NCI-H526 treated with DMSO at 0.1 percent for 48 hours (cell line): ENCODE data around the gene MAMDC2.
"Not testable (repeated sequence)": the region's sequence is repeated elsewhere in the genome, so short reads cannot be mapped to it uniquely, and the experiment has no call there.

ENCODE experiments used
- DNase-seq: peaks from one replicate; lab custom pipeline; 2025; lab: John Stamatoyannopoulos, UW

The MAMDC2 gene

GRCh38 chr9:70038171-70038621 is 5.5 kb upstream of the MAMDC2 start:
- DNase-seq = not testable (repeated sequence)

- DNase-seq = no peak
Observed at GRCh38 chr9:70040376-70040903, 3.2 kb upstream of the MAMDC2 start.

DNA sequence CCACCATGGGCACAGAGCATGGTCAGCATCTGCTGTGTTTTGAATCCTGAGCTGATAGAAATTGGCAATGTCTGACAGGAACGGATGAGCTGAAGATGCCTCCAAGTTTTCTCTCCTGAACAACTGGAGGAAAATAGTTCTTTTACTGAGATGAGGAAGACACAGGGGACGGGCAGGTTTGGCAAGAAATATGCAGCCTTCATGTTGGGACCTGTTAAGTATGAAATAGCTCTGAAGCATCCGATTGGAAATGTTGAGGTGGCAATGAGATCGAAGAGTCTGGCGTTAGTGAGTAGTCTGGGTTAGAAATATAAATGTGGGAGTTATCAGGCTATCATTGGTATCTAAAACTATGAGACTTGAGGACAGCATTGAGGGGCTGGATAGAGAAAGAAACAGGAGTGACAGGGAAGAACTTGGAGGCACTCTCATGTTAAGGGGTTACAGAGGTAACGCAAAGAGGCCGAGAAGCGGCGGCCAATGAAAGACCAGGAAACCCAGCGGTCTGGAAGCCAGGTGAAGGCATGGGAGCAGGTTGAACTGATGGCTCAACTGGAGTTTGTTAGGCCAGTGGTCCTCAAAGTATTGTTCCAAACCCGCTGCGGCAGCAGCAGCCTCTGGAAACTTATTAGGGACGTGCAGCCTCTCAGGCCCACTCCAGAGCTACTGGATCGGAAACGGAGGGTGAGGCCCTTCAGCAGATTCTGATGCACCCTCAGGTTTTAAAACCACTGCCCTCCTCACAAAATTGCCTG is 1.0 kb upstream of the MAMDC2 start:
- no peak for DNase-seq

- no peak for DNase-seq
Observed at GRCh38 chr9:70043285-70043684, 363 bp upstream of the MAMDC2 start.

- no peak for DNase-seq
Observed at GRCh38 chr9:70044490-70045307, 1.1 kb downstream of the MAMDC2 start.

GRCh38 chr9:70045452-70045851 is 1.8 kb downstream of the MAMDC2 start:
- no peak for DNase-seq

GRCh38 chr9:70046274-70047070 is 2.8 kb downstream of the MAMDC2 start:
- no peak for DNase-seq

DNA sequence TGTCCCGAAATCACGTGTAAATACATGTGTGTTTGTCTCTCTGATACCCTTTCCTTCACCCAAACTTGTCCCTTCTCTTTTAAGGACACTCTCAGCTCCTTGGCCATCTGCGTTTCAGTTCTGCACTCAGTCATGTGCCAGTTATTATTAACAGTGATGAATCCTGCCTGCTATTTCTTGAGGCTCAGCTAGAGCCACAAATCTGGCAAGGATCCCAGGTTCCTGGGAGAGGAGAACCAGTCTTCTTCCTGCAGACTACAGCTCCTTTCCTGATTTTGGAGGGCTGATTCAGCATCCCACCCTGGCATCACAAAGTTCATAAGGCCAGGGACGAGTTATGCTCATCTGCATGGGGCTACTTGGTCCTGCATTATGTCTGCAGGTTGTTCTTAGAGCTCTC is 5.6 kb downstream of the MAMDC2 start:
- DNase-seq = no peak

- no peak for DNase-seq
Observed at GRCh38 chr9:70049672-70050271, 6.1 kb downstream of the MAMDC2 start.

DNA sequence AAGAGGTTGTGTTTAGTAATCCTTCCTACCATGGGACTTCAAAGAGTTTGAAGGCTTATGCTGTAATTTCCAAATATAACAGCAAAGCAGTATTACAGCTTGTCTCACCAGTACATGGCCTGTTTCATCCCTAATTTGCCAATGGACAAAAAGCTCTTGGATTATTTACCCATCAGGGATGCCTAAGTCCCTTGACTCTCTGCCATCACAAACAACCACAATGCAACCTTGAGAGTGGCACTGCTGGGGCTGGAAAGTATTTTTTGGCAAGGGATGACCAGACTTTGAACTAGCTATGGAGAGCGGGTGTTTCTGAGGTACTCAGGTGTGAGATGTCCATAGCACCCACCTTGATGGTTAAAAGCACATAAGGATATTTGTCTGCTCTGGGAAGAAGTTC is 9.1 kb downstream of the MAMDC2 start:
- DNase-seq = no peak

GRCh38 chr9:70053864-70054263 is 10.2 kb downstream of the MAMDC2 start:
- no peak for DNase-seq

DNA sequence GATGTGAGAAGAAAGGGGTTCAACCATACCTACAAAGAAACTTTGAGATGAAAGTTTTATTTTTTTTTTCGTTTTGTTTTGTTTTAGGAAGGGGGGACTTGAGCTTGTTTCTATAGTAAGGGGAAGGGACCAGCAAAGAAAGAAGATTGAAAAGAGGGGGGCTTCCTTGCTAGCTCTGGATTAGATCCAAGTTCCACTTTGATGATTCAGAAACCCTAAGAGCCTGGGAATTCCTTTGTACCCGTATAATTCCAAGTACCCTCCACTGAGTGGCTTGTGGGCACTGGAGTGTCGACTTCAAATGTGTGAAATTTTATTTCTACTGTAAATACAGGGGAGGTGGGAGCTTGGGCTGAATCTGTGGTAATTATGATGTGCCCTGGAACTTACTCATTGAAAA is 10.9 kb downstream of the MAMDC2 start:
- no peak for DNase-seq

DNA sequence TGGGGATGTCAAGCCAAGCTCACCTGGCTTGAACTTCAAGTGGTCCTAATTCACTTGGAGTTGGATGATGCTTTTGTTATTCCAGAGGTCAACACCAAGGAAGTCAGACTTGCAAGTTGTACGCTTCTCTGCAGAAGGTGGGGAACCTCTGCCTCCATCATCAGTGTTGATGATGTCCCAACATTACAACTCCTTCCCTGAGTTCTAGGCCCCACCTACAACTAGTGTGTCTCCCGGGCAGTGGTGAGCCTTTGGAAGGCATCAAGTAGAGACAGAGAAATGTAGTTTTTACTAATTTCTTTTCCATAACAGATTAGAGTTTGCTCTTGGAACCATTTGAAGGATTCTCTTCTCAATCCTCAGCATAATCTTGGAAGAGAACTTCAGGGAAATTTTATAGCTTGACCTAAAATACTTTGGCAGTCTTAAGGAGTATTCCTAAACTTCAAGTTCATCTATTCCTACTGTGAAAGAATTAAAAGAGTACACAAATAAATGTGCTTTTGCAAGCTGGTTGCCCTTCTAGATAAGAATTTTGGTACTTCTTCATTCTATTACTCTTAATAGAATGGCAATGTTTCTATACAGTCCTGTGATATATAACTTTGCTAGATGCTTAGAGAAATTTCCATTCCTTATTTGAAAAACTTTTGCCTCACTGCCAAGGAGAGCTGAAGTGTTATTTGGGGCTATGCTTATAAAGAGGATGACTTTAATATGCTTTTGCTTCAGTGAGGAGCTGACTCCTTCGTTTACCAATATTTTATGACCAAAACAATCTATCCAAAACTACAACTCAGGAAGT is 12.0 kb downstream of the MAMDC2 start:
- DNase-seq = no peak

DNA sequence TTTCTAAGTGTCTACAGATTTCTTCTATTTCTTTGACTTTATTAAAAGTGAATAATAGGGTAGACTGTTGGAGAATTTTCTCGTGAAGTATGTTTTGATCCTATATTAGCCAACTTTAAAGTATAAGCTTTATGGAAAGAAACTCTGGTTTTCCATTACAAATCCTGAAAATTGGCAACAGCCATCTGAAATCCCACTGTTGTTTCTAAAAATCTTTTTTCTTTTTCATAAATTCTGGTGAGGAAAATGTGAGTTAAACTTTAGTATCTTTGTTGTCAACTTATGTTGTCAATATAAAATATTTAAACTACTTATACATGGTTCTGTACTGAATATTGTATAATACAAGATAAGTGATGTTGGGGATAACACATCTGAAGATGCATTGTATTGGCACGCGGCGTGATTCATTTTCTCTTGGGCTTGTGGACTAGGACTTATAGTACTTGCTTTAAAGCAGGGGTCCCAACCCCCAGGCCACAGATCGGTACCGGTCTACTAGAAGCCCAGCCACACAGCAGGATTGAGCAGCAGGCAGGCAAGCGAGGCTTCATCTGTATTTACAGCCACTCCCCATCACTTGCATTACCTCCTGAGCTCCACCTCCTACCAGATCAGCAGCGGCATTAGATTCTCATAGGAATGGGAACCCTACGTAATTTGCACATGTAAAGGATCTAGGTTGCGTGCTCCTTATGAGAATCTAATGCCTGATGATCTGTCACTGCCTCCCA is 12.7 kb downstream of the MAMDC2 start:
- DNase-seq = no peak

DNA sequence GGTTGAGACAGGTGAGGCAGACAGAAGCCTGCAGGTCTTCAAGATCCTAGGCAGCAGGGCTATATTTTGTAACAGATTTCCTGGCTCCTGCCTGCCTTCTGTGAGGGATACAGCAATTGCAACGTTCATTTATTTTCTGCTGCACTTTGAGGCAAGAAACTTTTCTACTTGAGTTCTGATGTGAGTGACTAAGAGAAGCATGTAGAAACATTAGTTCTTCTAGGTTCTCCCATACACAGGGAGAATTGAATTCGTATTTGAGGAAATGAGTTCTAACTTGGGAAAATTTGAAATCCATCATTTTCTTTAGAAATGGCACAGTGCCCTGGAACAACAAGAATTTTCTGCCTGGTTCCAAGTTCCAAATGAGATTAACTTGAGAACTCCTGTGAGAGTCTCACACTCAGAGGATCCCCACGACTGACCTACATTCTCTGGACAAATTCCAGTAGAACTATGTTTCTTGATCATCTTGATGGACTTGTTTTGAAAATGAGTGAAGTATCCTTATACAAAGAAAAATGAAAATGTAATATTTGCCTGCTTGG is 15.0 kb downstream of the MAMDC2 start:
- DNase-seq = no peak

DNA sequence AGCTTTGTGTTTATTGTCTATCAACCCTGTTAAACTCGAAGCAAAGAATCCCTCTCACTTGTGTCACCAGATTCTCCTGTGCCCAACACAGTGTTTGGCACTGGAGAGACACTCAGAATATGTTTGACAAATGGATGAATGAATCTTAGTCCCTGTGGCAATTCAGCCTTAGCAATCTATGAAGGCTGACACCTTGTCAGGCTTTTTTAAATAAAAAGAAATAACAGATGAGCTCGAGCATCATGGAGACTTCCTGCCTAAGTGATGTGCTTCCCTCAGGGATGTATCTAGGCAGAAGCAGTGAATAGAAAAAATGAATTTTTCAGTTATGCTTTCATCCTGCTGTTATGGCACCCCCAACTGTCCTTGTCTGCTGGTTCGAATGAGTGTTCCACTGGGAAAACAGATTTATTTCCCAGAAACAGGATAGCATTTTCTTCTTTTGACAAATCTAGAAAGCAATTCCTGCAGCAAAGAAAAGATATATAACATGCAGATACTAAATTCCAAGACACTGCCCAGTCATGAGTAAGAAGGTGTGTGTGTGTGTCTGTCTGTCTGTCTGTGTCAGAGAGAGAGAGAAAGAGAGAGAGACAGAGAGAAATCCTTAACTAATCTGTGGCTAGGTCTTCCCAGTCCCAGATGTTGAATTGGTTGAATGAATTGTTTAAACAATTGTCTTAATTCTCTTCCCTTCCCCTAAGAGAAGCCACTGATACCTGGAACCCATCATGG is 16.7 kb downstream of the MAMDC2 start:
- DNase-seq = no peak

DNA sequence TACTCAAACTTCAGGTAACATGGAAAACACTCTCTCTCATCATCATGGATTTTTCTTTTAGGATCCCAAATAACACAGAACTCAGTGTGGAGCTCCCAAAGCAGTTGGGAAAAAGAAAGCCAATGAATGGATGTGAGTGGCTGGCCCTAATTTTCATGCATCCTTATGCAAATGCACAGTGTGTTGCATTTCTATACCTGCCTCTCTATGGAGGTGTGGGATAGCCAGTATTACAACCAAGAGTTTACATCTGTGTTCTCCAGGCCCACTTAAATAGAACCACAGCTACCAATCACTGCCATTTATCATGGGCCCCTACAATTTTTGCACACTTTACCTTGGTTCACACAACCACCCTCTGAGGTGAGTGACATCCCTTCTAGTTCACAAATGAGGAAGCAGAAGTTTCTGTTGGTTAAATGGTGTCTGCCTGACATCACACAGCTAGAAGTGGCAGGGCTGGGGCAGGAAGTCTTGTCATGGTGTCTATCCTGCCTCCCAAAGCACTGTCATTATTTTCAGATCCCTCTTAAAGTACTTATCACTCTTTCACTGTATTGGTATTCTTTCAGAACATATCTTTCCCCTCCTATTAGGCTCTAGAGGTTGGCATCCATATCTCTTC is 17.3 kb downstream of the MAMDC2 start:
- no peak for DNase-seq

- DNase-seq = no peak
Observed at GRCh38 chr9:70061776-70062175, 18.1 kb downstream of the MAMDC2 start.

- no peak for DNase-seq
Observed at GRCh38 chr9:70064496-70064895, 20.8 kb downstream of the MAMDC2 start.
